ENCODE results near the gene ZNF100.
"Not testable (repeated sequence)": the region's sequence is repeated elsewhere in the genome, so short reads cannot be mapped to it uniquely, and the experiment has no call there.

The ZNF100 gene

DNA sequence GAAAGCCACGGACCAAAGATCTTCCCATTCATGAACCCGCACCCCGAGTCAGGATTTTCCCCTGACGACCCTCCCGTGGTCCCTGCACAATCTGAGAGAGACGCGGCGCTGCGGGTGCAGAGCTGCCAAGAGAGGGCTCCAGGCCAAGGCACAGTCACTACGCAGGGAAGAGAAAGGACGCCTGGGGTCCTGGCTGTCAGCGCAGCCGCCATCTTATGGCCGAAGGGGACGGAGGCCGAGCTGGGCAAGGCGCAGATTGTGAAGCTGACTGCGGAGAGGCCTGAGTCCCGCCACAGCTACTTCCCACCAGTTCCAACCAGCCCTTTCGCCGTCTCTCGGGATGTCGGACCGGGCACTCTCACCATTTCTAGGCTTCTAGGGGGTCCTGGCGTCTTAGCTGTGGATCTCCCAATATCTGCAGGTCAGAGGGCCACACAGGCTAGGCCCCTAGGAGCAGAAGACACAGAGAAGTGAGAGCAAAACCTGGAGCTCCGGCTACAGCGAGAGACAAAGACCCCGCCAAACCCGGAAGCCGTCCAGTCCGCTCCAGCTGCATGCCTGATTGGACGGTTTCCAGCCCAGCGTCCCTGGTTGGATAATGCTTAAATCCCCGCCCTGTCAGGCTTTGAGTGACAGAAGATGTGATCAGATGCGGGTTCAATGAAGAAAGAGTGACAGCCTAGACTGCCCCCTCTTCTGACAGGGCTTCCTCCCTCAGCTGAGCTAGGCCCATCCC is at the start of gene ZNF100:
TSS of gene ZNF100 (minus strand) at position 515 of the 736 bp plus-strand sequence. CDS start at position 365, 150 bp downstream.
- peak; percentile 79 for DNase-seq (ENCODE audit: low read depth)

- no peak for DNase-seq (ENCODE audit: low read depth)
Measured at GRCh38 chr19:21812448-21812847, 45.1 kb upstream of the ZNF100 start.

- DNase-seq (ENCODE audit: low read depth) = not testable (repeated sequence)
Measured at GRCh38 chr19:21808400-21809000, 41.1 kb upstream of the ZNF100 start.

DNA sequence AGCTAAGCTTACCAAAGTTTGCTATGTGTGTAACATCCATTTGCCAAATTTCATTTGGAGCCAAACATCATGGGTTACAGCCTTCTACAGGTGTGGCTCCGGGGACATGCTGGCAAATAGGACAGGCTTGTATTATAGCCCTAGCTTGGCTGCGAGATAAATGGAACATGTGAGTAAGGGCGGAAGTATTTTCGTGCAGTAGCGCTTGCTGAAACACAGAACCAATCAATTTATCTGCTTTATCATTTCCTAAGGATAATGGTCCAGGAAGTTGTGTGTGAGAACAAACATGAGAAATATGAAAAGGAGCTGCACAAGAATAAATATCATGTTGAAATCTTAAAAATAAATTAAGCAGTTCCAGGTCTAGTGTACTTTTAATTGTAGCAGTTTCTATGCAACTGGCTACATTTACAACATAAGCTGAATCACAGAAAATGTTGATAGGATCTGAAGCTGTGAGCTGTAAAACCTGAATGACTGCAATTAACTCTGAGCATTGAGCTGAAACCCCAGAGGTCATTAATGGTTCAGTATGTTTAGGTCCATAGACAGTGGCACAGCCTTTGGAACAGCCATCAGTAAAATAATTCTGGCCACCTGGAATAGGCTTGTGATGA is 22.2 kb upstream of the ZNF100 start:
- DNase-seq (ENCODE audit: low read depth) = no peak

- no peak for DNase-seq (ENCODE audit: low read depth)
Measured at GRCh38 chr19:21786936-21787335, 19.6 kb upstream of the ZNF100 start.

- not testable (repeated sequence) for DNase-seq (ENCODE audit: low read depth)
Measured at GRCh38 chr19:21775792-21776191, 8.4 kb upstream of the ZNF100 start.

- DNase-seq (ENCODE audit: low read depth) = not testable (repeated sequence)
Measured at GRCh38 chr19:21766705-21767064, 694 bp downstream of the ZNF100 start.

- no peak for DNase-seq (ENCODE audit: low read depth)
Measured at GRCh38 chr19:21765151-21765550, 2.2 kb downstream of the ZNF100 start.

- not testable (repeated sequence) for DNase-seq (ENCODE audit: low read depth)
Measured at GRCh38 chr19:21761547-21761946, 5.8 kb downstream of the ZNF100 start.

DNA sequence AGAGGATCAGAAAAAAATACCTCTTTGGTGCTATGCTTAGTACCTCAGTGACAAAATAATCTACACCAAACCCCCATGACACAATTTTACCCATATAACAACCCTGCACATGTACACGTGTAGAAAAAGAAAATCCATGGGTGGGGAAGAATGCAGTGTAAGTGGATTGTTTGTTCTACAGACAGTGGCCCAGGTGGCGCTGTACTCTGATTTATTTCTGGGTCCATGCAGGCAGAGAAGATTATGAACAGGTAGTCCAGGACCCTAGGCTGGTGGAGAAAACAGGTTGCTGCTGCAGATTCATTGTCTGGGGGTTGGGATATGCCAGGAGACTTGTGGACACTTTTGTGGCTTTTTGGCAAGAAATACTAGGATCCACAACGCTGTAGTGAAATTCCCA is 9.1 kb downstream of the ZNF100 start:
- no peak for DNase-seq (ENCODE audit: low read depth)

- not testable (repeated sequence) for DNase-seq (ENCODE audit: low read depth)
Measured at GRCh38 chr19:21755555-21755954, 11.8 kb downstream of the ZNF100 start.

- DNase-seq (ENCODE audit: low read depth) = no peak
Measured at GRCh38 chr19:21751384-21751783, 16.0 kb downstream of the ZNF100 start.

GRCh38 chr19:21750586-21751128 is 16.7 kb downstream of the ZNF100 start:
- DNase-seq (ENCODE audit: low read depth) = no peak

DNA sequence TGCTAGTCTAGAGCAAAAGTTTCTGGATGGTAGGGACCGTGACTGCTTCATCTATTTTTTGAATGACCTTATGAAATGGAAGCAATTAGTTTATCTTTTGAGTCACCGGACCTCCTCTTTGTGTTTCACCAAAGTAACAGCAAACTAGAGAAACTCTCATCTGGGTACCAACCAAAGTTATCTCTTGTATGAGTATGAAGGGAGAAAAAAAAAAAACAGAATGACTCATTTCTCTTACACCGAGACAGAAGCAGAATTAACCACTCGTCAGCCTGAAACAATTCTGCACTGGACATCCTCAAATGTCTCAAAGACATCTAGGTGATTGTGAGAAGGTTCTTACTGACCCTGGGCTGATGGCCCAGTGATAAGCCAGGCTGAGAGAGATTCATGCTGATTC is 18.3 kb downstream of the ZNF100 start:
- DNase-seq (ENCODE audit: low read depth) = no peak

DNA sequence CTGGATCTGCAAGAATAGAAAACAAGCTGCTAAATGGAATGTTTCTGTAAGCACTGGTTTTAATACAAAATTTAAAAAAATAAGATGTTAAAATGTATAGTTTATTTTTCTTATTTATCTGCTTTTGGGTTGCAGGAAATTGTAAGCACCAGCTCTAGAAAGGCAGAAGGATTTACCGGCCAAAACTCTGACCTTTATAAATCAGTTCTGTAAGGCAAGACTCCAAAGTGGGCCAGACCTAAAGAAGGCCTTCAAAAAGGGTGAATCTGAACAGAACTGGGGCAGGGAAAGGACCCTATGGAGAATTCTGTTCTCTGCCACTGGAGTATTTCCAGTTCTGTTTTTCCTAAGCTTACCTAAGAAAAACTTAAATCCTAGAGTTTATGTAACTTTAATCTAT is 19.3 kb downstream of the ZNF100 start:
- DNase-seq (ENCODE audit: low read depth) = no peak

DNA sequence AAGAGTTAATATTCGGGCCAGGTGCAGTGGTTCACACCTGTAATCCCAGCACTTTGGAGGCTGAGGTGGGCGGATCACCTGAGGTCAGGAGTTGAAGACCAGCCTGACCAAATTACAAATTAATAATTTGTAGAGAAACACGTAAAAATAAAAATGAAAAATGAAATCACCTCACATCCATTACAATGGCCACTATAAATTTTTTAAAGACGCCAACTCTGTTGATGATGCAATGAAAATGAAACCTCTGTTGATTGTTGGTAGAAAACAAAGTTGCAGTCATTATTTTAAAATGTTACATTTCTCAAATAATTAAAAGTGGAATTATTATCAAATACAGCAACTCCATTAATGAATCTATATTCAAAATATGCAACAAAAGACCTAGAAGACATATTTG is 26.8 kb downstream of the ZNF100 start:
- no peak for DNase-seq (ENCODE audit: low read depth)

- DNase-seq (ENCODE audit: low read depth) = not testable (repeated sequence)
Measured at GRCh38 chr19:21726942-21727747, 40.2 kb downstream of the ZNF100 start.

DNA sequence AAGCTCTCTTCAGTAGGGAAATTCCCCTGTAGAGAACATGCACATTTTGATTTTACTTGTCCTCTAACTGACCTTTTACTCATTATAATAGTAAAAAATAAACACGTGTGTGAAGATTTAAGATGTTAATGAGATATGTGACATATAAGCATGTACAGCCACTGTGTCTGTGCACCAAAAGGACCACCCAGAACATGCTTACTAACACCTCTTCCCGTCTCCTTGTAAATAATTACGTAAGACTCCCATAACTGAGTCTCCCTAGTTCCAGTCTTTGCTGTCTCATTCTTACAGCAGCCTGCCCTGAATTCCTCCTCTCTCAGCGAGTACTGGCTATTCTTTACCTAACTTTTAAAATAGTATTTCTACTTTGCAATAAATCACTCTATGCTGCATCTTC is 53.6 kb downstream of the ZNF100 start:
- DNase-seq (ENCODE audit: low read depth) = no peak

DNA sequence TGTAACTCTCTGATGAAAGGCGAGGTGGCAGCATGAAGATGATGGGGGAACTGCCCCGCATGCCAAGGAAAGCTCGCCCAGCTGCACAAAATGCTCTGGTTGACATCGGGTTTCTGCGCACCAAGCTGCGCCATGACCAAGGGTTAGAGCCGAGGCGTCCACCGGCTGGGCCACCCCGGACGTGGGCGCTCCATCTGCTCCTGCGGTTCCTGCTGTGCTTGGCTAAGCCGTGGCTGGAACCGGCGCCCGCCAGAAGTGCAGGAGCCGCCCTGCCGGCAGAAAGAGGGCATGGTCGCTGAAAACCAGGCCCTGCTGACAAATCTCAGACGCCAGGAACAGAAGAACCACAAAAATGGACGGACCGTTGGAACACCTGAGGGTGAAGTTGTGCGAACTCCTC is 57.9 kb downstream of the ZNF100 start:
- no peak for DNase-seq (ENCODE audit: low read depth)

DNA sequence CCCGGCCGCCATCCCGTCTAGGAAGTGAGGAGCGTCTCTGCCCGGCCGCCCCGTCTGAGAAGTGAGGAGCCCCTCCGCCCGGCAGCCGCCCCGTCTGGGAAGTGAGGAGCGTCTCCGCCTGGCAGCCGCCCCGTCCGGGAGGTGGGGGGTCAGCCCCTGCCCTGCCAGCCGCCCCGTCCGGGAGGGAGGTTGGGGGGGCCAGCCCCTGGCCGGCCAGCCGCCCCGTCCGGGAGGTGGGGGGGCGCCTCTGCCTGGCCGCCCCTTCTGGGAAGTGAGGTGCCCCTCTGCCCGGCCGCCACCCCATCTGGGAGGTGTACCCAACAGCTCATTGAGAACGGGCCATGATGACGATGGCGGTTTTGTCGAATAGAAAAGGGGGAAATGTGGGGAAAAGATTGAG is 59.5 kb downstream of the ZNF100 start:
- DNase-seq (ENCODE audit: low read depth) = not testable (repeated sequence)

DNA sequence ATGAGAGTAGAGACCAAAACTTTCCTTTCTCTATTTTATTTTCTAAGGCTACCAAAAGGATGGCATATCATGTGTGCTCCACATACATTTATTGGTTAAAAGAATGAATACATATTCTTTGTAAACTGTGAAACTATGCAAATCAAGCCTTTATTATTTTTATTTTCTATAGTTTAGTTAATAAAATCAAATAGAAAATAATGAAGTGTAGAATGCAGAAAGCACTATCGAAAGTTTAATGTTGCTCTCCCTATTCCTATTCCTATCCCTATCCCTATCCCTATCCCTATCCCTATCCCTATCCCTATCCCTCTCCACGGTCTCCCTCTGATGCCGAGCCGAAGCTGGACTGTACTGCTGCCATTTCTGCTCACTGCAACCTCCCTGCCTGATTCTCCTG is 60.3 kb downstream of the ZNF100 start:
- no peak for DNase-seq (ENCODE audit: low read depth)

DNA sequence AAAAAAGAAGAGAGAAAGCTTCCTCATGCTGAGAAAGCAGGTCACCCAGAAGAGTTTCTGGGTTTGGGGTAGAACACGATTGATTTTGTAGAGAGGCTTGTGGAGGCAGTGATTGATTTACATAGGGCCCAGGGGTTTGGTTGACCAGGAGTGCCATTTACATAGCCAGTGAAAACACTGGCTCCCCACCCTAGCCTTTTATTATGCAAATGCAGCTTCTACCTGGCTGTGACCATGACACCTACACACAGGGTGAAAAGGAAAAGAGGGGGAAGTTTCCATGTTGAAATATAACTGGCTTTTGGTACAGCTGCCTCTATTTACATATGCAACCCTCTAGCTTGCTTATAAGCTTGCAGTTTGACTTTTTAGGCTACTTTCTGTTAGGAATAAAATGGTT is 62.0 kb downstream of the ZNF100 start:
- DNase-seq (ENCODE audit: low read depth) = no peak

Measured in activated T-cell treated with anti-CD3 and anti-CD28 coated beads for 1 hour (primary cell).